ENCODE results near the gene ADARB1. TPM values are rescaled to one million over a fixed set of nuclear protein-coding genes. Genes with fewer than 3 reads are reported as not detected.

ADARB1 gene
- total and polyA plus RNA-seq, 2 donors (not counting 1 experiment from before 2014, with no cell fraction given): 17.1 to 33.3 TPM

GRCh38 chr21:45210461-45210983 is 136.1 kb downstream of the ADARB1 start:
- peaks cover 33% of the 10 kb centered on the region for H3K4me1 Mint-ChIP-seq
- CTCF ChIA-PET: no interaction called here
- H3K9me3 Mint-ChIP-seq (ENCODE audit: insufficient read depth): no peaks in the 10 kb centered on the region

GRCh38 chr21:45211661-45212060 is 137.3 kb downstream of the ADARB1 start:
- ATAC-seq (ENCODE audit: low read depth): no peak
- Histone ChIP-seq H2AFZ (ENCODE audit: insufficient read depth, low read depth, low read length, poor library complexity, severe bottlenecking) (no peak overlapping the region), H3K27me3 (replicated peaks in 1 of 4; ENCODE audit: control extremely low read depth in 1 of 4, control insufficient read depth in 3 of 4, insufficient read depth in 4 of 4, low read length in 3 of 4) (no peaks in the 10 kb centered on the region), H3K79me2 (ENCODE audit: control insufficient read depth, insufficient read depth, low read length) (no peaks in the 10 kb centered on the region), H3K9ac (ENCODE audit: low read length) (no peak overlapping the region), H4K20me1 (ENCODE audit: control insufficient read depth, insufficient read depth, low read length, poor library complexity, severe bottlenecking) (peaks cover 10% of the 10 kb centered on the region), H3K4me2 (replicated peaks; ENCODE audit: low read depth, low read length, poor library complexity, severe bottlenecking) (no peak overlapping the region), H3K36me3 (replicated peaks in 1 of 2; ENCODE audit: control extremely low read depth in 1 of 2, control insufficient read depth in 1 of 2, extremely low read depth in 1 of 2, insufficient read depth in 2 of 2, low read length in 1 of 2) (peaks cover 3 to 25% of the 10 kb centered on the region in 2 experiments), H3K9me3 (ENCODE audit: control extremely low read depth in 1 of 3, control insufficient read depth in 2 of 3, insufficient read depth in 1 of 3, low read length in 2 of 3) (peaks cover 0 to 3% (median 0%) of the 10 kb centered on the region in 3 donors), H3K4me3 (ENCODE audit: control extremely low read depth in 1 of 5, extremely low read depth in 1 of 5, insufficient read depth in 1 of 5, low read depth in 2 of 5, low read length in 4 of 5) (no peak overlapping the region), H3K4me1 (ENCODE audit: control insufficient read depth in 2 of 2, insufficient read depth in 2 of 2, low read length in 2 of 2) (peaks cover 18 to 33% of the 10 kb centered on the region in 2 donors), H3K27ac (ENCODE audit: low read length in 2 of 2) (no peak overlapping the region)
- ChIA-PET CTCF (no interaction called here), POLR2A (no interaction called here)
- H3K27me3 Mint-ChIP-seq: no peaks in the 10 kb centered on the region
- TF ChIP-seq, protein P1, sequence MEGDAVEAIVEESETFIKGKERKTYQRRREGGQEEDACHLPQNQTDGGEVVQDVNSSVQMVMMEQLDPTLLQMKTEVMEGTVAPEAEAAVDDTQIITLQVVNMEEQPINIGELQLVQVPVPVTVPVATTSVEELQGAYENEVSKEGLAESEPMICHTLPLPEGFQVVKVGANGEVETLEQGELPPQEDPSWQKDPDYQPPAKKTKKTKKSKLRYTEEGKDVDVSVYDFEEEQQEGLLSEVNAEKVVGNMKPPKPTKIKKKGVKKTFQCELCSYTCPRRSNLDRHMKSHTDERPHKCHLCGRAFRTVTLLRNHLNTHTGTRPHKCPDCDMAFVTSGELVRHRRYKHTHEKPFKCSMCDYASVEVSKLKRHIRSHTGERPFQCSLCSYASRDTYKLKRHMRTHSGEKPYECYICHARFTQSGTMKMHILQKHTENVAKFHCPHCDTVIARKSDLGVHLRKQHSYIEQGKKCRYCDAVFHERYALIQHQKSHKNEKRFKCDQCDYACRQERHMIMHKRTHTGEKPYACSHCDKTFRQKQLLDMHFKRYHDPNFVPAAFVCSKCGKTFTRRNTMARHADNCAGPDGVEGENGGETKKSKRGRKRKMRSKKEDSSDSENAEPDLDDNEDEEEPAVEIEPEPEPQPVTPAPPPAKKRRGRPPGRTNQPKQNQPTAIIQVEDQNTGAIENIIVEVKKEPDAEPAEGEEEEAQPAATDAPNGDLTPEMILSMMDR (IDR thresholded peaks at IDR 0.05): no peak
- peaks cover 33% of the 10 kb centered on the region for H3K4me1 Mint-ChIP-seq
- intact Hi-C loops (cut with micrococcal nuclease): no loop called here
- H3K4me3 Mint-ChIP-seq: no peak overlapping the region
- DNase-seq: no peak
- 94% methylated on average over 7 of the region's 9 CpGs for WGBS (ENCODE audit: insufficient coverage)
- no peak overlapping the region for H3K27ac Mint-ChIP-seq
- H3K9me3 Mint-ChIP-seq (ENCODE audit: insufficient read depth): no peaks in the 10 kb centered on the region

More at GRCh38 chr21:45210461-45210983, 136.1 kb downstream of the ADARB1 start:
- over 99% methylated on average over 12 of the region's 12 CpGs for WGBS (ENCODE audit: insufficient coverage)
- Histone ChIP-seq H3K4me1 (ENCODE audit: control insufficient read depth in 2 of 2, insufficient read depth in 2 of 2, low read length in 2 of 2) (peaks cover 18 to 33% of the 10 kb centered on the region in 2 donors), H3K36me3 (replicated peaks in 1 of 2; ENCODE audit: control extremely low read depth in 1 of 2, control insufficient read depth in 1 of 2, extremely low read depth in 1 of 2, insufficient read depth in 2 of 2, low read length in 1 of 2) (peaks cover 3 to 28% of the 10 kb centered on the region in 2 experiments), H3K9ac (ENCODE audit: low read length) (no peak overlapping the region), H3K27ac (ENCODE audit: low read length in 2 of 2) (no peak overlapping the region), H3K4me2 (replicated peaks; ENCODE audit: low read depth, low read length, poor library complexity, severe bottlenecking) (peak overlapping the region; percentile 48), H2AFZ (ENCODE audit: insufficient read depth, low read depth, low read length, poor library complexity, severe bottlenecking) (no peak overlapping the region), H3K79me2 (ENCODE audit: control insufficient read depth, insufficient read depth, low read length) (no peaks in the 10 kb centered on the region), H3K27me3 (replicated peaks in 1 of 4; ENCODE audit: control extremely low read depth in 1 of 4, control insufficient read depth in 3 of 4, insufficient read depth in 4 of 4, low read length in 3 of 4) (no peaks in the 10 kb centered on the region), H3K9me3 (ENCODE audit: control extremely low read depth in 1 of 3, control insufficient read depth in 2 of 3, insufficient read depth in 1 of 3, low read length in 2 of 3) (peaks cover 0 to 3% (median 0%) of the 10 kb centered on the region in 3 donors), H3K4me3 (ENCODE audit: control extremely low read depth in 1 of 5, extremely low read depth in 1 of 5, insufficient read depth in 1 of 5, low read depth in 2 of 5, low read length in 4 of 5) (no peak overlapping the region), H4K20me1 (ENCODE audit: control insufficient read depth, insufficient read depth, low read length, poor library complexity, severe bottlenecking) (peaks cover 10% of the 10 kb centered on the region)
- DNase-seq: no peak
- Mint-ChIP-seq H3K27me3 (no peaks in the 10 kb centered on the region), H3K4me3 (no peak overlapping the region), H3K27ac (no peak overlapping the region)
- intact Hi-C loops (cut with micrococcal nuclease): no loop called here
- POLR2A ChIA-PET: no interaction called here
- ATAC-seq (ENCODE audit: low read depth): no peak
- TF ChIP-seq, protein P1 (IDR thresholded peaks at IDR 0.05): no peak
- no peak for TF ChIP-seq EZH2 (IDR thresholded peaks at IDR 0.05; ENCODE audit: borderline replicate concordance, insufficient read depth, low read depth, low read length, poor library complexity, severe bottlenecking)

All from B cell (primary cell).